SK-N-SH treated with all-trans-retinoic acid at 6 μM for 48 hours (cell line): ENCODE measurements around the gene BMPR2.

ENCODE experiments used
- CSRNP3 ChIP-seq: fragments of 250-450 bp; sonication (Bioruptor Pico); IDR thresholded peaks from 2 replicates; pipeline ENCODE4 v1.5.1; 2021; ENCODE audit warnings: mild to moderate bottlenecking, moderate library complexity
- RARB ChIP-seq: fragments of 250-450 bp; sonication (Bioruptor Pico); IDR thresholded peaks from 2 replicates; pipeline ENCODE4 v1.8.0; 2021; ENCODE audit warnings: mild to moderate bottlenecking, moderate library complexity
- TF ChIP-seq, protein P1 (sequence below): fragments of 250-450 bp; sonication (Bioruptor Pico); IDR thresholded peaks from 2 replicates; pipeline ENCODE4 v1.5.1; 2020; ENCODE audit warnings: low read depth, mild to moderate bottlenecking, moderate library complexity

DNA sequence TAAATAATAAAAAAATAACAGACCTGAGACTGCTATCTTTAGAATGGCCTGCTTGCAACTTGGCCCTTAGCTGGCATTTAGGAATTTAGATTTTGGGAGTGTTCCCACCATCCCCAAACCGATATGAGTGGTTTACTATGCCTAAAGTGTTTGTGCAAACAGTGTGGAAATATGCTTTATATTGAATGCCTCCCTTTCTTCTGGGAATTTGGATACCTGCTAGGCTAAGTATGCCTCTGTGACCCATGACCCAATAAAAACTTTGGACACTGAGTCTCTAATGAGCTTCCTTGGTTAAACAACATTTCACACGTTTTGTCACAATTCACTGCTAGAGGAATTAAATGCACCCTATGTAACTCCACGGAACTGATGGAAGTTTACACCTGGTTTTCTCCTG is 73.2 kb downstream of the BMPR2 start:
- TF ChIP-seq CSRNP3 (CRISPR knock-in tag): no peak
- TF ChIP-seq RARB: no peak
- TF ChIP-seq, protein P1, sequence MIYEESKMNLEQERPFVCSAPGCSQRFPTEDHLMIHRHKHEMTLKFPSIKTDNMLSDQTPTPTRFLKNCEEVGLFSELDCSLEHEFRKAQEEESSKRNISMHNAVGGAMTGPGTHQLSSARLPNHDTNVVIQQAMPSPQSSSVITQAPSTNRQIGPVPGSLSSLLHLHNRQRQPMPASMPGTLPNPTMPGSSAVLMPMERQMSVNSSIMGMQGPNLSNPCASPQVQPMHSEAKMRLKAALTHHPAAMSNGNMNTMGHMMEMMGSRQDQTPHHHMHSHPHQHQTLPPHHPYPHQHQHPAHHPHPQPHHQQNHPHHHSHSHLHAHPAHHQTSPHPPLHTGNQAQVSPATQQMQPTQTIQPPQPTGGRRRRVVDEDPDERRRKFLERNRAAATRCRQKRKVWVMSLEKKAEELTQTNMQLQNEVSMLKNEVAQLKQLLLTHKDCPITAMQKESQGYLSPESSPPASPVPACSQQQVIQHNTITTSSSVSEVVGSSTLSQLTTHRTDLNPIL (CRISPR knock-in tag): no peak
